ENCODE results near the gene PHGDH.

GRCh38 chr1:119727991-119728390 lies 16.3 kb downstream of the PHGDH start:
- TF ChIP-seq CTCF (IDR thresholded peaks at IDR 0.05) (no peak), POLR2A (IDR thresholded peaks at IDR 0.05) (no peak), EP300 (IDR thresholded peaks at IDR 0.05) (no peak)

All from ovary (tissue), 3 donors.